Activated T-helper 17 cell treated with anti-CD3 and anti-CD28 coated beads, Interleukin-2, amount 50 U/mL, for 72 hours (primary cell): ENCODE measurements around the gene MEIOB. TPM values are rescaled to one million over a fixed set of nuclear protein-coding genes. Genes with fewer than 3 reads are reported as not detected.

Source experiments
- ATAC-seq: fragments of 150-1000 bp; cut with Tn5 transposase; replicated peaks from 2 replicates; pipeline ENCODE4 v1.10.0; 2021; ENCODE audit warnings: mild to moderate bottlenecking, moderate library complexity
- H3K27ac Mint-ChIP-seq: one replicate; pipeline ENCODE4 v1.8.0; 2022; ENCODE audit warnings: mixed read lengths
- H3K27me3 Mint-ChIP-seq: one replicate; pipeline ENCODE4 v1.8.0; 2022; ENCODE audit warnings: mixed read lengths
- H3K36me3 Mint-ChIP-seq: one replicate; pipeline ENCODE4 v1.8.0; 2022; ENCODE audit warnings: low read depth, mild to moderate bottlenecking, mixed read lengths
- H3K4me1 Mint-ChIP-seq: one replicate; pipeline ENCODE4 v1.8.0; 2022; ENCODE audit warnings: mixed read lengths
- H3K4me3 Mint-ChIP-seq: one replicate; pipeline ENCODE4 v1.8.0; 2022; ENCODE audit warnings: mild to moderate bottlenecking, mixed read lengths
- H3K9me3 Mint-ChIP-seq: one replicate; pipeline ENCODE4 v1.8.0; 2022; ENCODE audit warnings: mixed read lengths
- total RNA-seq, 2 donors: library from RNA; stranded (reverse); gene quantifications; one replicate each; pipeline ENCODE4 v1.2.3, GENCODE V29; 2022

Gene MEIOB
- total RNA-seq, 2 donors from 2014 or later = 0.79 TPM; not detected in 1

DNA sequence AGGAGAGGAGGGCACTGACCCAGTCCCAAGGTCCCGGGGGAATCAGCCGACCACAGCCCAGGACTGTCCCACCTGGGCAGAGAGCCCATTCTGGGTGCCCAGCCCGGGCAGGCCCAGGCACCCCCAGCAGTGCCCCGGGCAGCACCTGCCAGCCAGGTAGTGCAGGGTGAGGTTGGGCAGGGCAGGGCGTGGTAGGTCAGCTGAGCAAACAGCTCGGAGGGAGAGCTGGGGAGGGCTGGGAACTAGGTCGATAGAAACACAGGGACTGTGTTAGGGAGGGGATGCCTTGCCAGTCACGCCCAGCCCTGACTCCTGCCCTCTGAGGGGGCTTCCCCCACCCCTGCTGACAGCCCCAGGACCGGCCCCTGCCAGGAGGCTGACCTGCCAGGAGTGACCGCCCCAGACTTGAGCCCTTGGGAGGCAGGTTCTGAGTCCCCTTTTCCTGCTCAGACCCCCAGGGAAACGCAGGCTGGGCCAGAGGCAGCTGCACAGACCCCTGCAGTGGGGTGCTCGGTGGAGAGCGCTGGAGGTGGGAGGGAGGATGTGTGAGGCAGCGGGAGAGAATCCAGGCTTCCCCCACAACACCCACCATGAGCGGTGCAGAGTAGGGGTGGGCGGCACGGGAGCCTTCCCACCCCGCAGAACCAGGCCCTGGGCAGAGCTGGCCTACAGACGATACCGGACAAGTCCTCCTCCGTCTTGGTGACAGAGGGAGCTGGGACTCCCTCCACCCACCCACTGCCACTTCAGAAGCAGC is 41.5 kb upstream of the MEIOB start:
- Mint-ChIP-seq H3K36me3 (no peaks in the 10 kb centered on the region), H3K27ac (no peak overlapping the region), H3K9me3 (no peaks in the 10 kb centered on the region), H3K4me1 (no peaks in the 10 kb centered on the region), H3K4me3 (no peak overlapping the region), H3K27me3 (peaks cover 27% of the 10 kb centered on the region)
- ATAC-seq = no peak

DNA sequence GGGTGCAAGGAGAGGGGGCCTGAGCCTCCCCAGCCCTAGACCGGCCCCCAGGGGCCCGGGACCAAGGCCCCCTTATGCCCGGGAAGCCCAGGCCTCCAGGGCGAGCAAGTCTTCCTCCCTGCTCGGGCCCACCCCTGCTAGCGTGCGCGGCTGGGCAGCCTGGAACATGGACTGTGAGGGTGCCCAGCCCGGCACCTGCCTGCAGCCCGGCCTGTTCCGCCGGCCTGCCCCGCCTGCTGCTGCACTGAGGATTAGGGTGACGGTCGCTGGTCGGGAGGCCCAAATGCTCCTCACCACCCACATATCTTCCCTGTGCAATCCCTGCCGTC is 40.2 kb upstream of the MEIOB start:
- Mint-ChIP-seq H3K27me3 (peaks cover 28% of the 10 kb centered on the region), H3K4me1 (no peaks in the 10 kb centered on the region), H3K9me3 (no peaks in the 10 kb centered on the region), H3K27ac (no peak overlapping the region), H3K36me3 (no peaks in the 10 kb centered on the region), H3K4me3 (no peak overlapping the region)
- no peak for ATAC-seq

DNA sequence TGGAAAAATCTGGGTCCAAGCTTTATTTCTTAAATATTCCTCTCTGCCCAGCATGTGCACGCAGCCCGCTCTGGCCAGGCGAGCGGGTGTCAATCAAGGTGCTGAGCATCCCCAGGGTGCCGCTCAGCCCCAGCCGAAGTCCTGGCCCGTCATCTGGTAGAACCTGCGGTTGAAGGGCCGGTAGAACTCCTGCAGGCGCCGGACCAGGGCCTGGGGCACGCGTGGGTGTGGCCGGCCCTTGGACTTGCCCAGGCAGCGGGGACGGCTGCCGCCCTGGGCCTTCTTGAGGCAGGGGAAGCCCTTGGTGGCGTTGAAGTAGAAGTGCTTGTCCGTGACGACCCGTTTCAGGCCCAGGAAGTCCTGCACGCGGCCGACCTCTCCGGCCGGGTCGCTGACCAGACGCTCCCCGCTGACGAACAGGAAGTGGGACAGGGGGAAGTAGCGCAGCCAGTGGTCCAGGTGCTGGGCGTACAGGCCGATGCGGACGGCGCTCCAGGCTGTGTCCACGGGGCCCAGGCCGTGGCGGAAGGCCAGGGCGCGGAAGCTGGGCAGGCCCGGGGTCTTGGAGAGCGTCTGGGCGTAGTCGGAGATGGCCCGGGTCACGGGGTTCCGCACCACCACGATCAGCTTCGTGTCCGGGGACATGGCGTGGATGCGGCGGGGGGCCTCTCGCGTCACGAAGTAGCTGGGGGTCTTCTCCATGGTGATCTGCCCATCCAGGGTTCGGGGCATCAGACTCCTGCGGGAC is 39.7 kb upstream of the MEIOB start:
- Mint-ChIP-seq H3K27ac (no peak overlapping the region), H3K4me3 (no peak overlapping the region), H3K9me3 (no peaks in the 10 kb centered on the region), H3K36me3 (no peaks in the 10 kb centered on the region), H3K27me3 (peaks cover 27% of the 10 kb centered on the region), H3K4me1 (no peaks in the 10 kb centered on the region)
- no peak for ATAC-seq

GRCh38 chr16:1909561-1910231 is 37.7 kb upstream of the MEIOB start:
- ATAC-seq = no peak
- H3K4me3 Mint-ChIP-seq = no peak overlapping the region
- H3K36me3 Mint-ChIP-seq = no peaks in the 10 kb centered on the region
- H3K27ac Mint-ChIP-seq = no peak overlapping the region
- peaks cover 12% of the 10 kb centered on the region for H3K27me3 Mint-ChIP-seq
- no peaks in the 10 kb centered on the region for H3K4me1 Mint-ChIP-seq
- no peaks in the 10 kb centered on the region for H3K9me3 Mint-ChIP-seq

- no peaks in the 10 kb centered on the region for H3K9me3 Mint-ChIP-seq
- no peaks in the 10 kb centered on the region for H3K4me1 Mint-ChIP-seq
- H3K4me3 Mint-ChIP-seq = no peak overlapping the region
- ATAC-seq = no peak
- no peak overlapping the region for H3K27ac Mint-ChIP-seq
- H3K27me3 Mint-ChIP-seq = peaks cover 12% of the 10 kb centered on the region
- no peaks in the 10 kb centered on the region for H3K36me3 Mint-ChIP-seq
Measured at GRCh38 chr16:1908983-1909382, 37.0 kb upstream of the MEIOB start.

GRCh38 chr16:1908184-1908583 is 36.2 kb upstream of the MEIOB start:
- ATAC-seq = no peak
- Mint-ChIP-seq H3K27me3 (peaks cover 12% of the 10 kb centered on the region), H3K9me3 (no peaks in the 10 kb centered on the region), H3K4me3 (no peak overlapping the region), H3K4me1 (no peaks in the 10 kb centered on the region), H3K36me3 (no peaks in the 10 kb centered on the region), H3K27ac (no peak overlapping the region)

DNA sequence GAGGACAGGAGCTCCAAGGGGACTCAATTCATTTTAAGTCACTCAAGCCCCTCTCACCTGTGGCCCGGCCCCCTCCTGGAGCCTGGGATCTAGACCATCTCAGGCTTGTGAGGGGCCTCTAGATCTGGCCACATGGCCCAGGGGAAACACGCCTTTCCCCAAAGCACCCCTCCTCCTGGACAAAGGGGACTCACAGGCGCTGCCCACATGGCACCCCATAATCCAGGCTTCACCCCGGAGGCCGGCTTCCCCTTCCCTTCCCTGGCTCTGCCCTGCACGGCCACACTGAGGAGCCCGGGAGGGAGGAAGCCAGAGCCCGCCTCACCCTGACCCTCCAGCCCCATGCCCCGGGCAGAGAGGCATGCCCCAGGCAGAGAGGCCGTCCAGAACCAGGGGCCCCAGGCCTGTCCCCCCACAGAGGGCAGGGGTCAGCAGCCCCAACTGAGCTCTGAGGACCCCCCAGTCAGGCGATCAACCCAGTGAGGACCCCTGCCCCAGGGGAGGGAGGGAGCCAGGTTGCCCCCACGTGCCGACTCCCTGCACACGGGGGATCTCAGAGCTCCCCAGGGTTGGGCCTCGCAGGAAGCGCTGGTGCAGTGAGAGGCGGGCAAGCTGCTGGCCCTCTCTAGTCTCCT is 35.4 kb upstream of the MEIOB start:
- H3K4me1 Mint-ChIP-seq = no peaks in the 10 kb centered on the region
- ATAC-seq = no peak
- no peak overlapping the region for H3K27ac Mint-ChIP-seq
- no peaks in the 10 kb centered on the region for H3K36me3 Mint-ChIP-seq
- H3K9me3 Mint-ChIP-seq = no peaks in the 10 kb centered on the region
- peaks cover 12% of the 10 kb centered on the region for H3K27me3 Mint-ChIP-seq
- no peak overlapping the region for H3K4me3 Mint-ChIP-seq

DNA sequence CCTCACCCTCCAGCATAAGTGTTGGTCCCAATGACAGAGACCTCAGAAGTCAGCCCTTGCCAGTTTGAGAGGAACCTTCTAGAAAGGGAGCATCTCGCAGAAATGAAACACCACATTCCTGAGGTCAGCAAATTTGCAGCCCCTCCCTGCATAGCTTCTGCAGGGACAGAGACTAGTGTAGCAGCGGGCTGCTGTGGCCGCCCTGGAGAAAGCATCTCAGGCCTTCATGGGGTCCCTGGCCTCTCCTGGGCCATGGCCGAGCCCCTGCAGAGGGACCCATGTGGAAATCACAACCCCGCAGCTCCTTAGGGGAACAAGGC is 34.8 kb upstream of the MEIOB start:
- Mint-ChIP-seq H3K4me3 (no peak overlapping the region), H3K4me1 (no peaks in the 10 kb centered on the region), H3K27me3 (peaks cover 12% of the 10 kb centered on the region), H3K9me3 (no peaks in the 10 kb centered on the region), H3K36me3 (no peaks in the 10 kb centered on the region), H3K27ac (no peak overlapping the region)
- no peak for ATAC-seq

DNA sequence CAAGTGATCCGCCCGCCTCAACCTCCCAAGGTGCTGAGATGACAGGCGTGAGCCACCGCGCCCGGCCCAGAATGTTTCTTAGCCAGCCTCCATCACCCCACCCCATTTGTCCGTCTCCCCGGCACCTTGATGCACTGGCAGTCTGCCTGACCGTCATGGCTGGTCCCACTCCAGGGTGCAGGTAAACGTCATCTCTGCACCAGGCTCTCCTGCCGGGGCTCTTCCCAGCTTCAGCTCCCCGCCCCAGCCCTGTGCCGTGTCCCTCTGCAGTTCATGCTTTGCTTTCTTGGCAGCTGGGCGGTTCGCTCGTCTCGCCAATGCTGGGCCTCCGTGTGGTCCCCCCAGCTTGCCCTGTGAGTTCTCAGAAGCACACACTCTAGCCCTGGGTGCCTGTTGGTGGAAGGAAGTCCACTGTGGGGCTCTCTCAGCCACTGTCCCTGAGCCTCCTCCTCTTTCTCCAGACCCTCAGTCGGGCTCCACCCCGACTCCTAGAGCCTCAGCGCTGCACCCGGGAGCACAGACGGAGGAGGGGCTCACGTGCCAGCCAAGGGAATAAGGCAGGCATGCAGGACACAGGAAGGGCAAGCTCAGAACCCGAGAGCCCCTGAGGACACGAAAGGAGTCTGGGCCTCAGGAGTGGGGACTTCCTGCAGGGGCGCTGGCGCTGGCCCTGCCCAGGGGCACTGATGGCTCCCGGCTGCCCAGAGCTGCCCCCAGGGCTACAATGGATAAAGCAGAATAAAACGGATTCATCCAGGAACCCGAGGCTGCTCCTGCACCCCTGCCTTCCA is 34.3 kb upstream of the MEIOB start:
- no peak for ATAC-seq
- H3K27ac Mint-ChIP-seq = no peak overlapping the region
- no peaks in the 10 kb centered on the region for H3K9me3 Mint-ChIP-seq
- H3K4me1 Mint-ChIP-seq = no peaks in the 10 kb centered on the region
- H3K27me3 Mint-ChIP-seq = peaks cover 12% of the 10 kb centered on the region
- H3K36me3 Mint-ChIP-seq = no peaks in the 10 kb centered on the region
- H3K4me3 Mint-ChIP-seq = no peak overlapping the region

DNA sequence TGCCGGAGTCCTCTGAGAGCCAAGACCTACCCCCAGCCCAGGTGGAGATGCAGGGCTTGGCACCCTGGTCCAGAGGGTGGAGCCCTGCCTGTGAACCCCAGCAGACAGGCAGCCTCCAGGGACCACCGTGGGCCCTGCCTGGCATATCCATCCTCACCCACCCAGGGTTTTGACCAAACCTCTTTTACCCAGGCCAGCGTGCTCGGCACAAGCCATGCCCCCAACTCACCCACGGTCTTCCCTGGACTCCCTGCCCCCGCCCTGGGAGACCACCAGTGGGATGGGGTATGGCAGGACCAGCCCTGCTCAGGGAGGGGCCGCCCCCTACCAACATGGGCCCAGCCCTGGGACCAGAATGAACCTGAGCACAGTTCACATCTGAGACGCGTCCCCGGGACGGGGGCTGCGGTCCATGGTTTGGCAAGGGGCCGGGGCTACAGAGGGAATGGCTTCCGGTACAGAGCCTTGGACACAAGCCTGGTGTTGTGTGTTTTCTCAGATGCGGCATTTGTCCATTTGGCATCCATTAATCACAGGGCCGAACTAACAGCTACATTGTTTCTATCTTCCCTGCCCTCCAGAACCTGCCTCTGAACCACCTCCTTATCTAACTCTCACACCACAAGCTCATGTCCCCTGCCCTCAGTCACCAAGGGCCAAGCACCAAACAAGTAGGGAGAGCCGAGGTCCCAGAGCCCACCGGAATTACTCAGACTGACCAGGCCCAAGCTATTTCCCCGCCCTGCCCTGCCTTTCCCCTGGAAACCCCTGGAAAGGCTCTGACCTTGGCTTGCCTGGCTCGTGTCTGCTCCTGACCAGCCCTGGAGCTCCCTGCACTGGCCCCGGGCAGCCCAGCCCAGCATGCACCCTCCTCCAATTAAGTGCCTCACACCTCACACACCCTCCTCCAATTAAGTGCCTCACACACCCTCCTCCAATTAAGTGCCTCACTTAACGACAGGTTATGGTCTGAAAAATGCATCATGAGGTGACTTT is 32.2 kb upstream of the MEIOB start:
- Mint-ChIP-seq H3K27ac (no peak overlapping the region), H3K4me1 (no peaks in the 10 kb centered on the region), H3K9me3 (no peaks in the 10 kb centered on the region), H3K4me3 (no peak overlapping the region), H3K36me3 (no peaks in the 10 kb centered on the region), H3K27me3 (peaks cover 12% of the 10 kb centered on the region)
- ATAC-seq = no peak

- ATAC-seq = no peak
- Mint-ChIP-seq H3K4me1 (no peaks in the 10 kb centered on the region), H3K9me3 (no peaks in the 10 kb centered on the region)
Measured at GRCh38 chr16:1903220-1903574, 31.2 kb upstream of the MEIOB start.

DNA sequence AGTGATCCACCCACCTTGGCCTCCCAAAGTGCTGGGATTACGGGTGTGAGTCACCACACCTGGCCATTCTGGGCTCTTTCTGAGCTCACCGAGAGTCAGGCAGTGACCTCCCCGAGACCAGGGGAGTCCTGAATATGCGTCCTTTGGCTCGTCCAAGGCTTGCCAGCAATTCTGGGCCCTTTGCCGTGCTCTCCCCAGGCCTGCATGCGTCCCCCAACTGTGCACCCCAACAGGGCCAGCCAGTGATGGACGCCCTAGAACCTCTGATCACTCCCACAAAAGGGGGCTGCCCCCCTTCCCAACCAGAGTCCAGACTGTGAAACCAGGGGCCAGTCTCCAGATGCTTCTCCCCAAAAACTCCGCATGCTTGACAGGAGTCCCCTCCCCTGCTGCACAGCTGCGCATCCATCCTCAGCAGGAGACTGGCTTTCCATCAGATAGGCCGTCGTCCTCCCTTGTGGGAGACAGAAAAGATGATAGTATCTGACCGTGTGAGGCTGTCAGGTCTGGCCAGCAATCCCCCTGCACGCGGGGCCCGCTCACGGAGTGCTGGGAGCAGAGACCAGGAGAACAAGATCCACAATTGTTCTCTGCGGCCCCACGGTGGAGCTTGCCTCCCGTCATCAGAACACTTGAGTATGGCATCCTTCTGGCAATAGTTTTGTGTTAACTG is 30.7 kb upstream of the MEIOB start:
- Mint-ChIP-seq H3K27ac (no peak overlapping the region), H3K4me1 (no peaks in the 10 kb centered on the region), H3K4me3 (no peak overlapping the region), H3K9me3 (no peaks in the 10 kb centered on the region), H3K27me3 (peaks cover 6% of the 10 kb centered on the region), H3K36me3 (no peaks in the 10 kb centered on the region)
- ATAC-seq = no peak

More at GRCh38 chr16:1903220-1903574, 31.2 kb upstream of the MEIOB start:
- H3K4me3 Mint-ChIP-seq = no peak overlapping the region
- H3K36me3 Mint-ChIP-seq = no peaks in the 10 kb centered on the region
- no peak overlapping the region for H3K27ac Mint-ChIP-seq
- peaks cover 6% of the 10 kb centered on the region for H3K27me3 Mint-ChIP-seq

DNA sequence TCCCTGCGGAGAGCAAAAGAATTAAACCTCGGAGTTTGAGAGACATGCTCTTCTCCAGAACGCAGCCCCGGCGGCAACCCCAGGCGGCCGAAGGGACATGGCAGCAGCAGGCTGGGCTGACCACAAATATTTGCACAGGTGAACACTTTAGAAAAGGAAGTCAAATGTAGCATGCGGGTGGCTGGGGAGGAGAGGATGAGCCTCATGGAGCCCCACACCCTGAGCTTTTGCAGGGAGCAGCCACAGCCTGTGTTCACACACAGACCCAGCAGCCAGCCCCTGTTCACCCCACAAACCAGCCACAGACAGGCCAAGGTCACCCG is 28.4 kb upstream of the MEIOB start:
- no peak for ATAC-seq
- Mint-ChIP-seq H3K4me1 (no peaks in the 10 kb centered on the region), H3K36me3 (no peaks in the 10 kb centered on the region), H3K9me3 (no peaks in the 10 kb centered on the region), H3K27me3 (no peaks in the 10 kb centered on the region), H3K4me3 (no peak overlapping the region), H3K27ac (no peak overlapping the region)
